WTC11 (cell line): ENCODE measurements around the gene COQ6. TPM values are rescaled to one million over a fixed set of nuclear protein-coding genes. Genes with fewer than 3 reads are reported as not detected.
A peak's percentile ranks its signal among the peaks of the same experiment; 100 is the strongest.

Experiments used
- ATAC-seq: fragments of 200-7000 bp; cut with Tn5 transposase; 2 replicates; pipeline ENCODE4 v1.10.0; 2021; ENCODE audit warnings: mild to moderate bottlenecking, moderate library complexity
- CTCF ChIA-PET: fragments of 300-600 bp; sonication (Branson Sonifier 250); formaldehyde crosslinking; loops from one replicate; lab custom pipeline; 2021; ENCODE audit warnings: antibody characterized with exemption; lab: Charles Lee
- POLR2A ChIA-PET: fragments of 350-600 bp; sonication (Branson Sonifier 250); formaldehyde crosslinking; loops from one replicate; lab custom pipeline; 2021; ENCODE audit warnings: antibody characterized with exemption; lab: Charles Lee
- DNase-seq: peaks from one replicate; pipeline ENCODE4 v3.0.0; 2021; ENCODE audit warnings: low spot score
- H3K27ac Mint-ChIP-seq: 2 replicates; pipeline ENCODE4 v1.8.0; 2021; ENCODE audit warnings: mixed read lengths
- H3K27me3 Mint-ChIP-seq: 2 replicates; pipeline ENCODE4 v1.8.0; 2021; ENCODE audit warnings: low read depth, mild to moderate bottlenecking, moderate library complexity, mixed read lengths
- H3K36me3 Mint-ChIP-seq: 2 replicates; pipeline ENCODE4 v1.8.0; 2021; ENCODE audit warnings: mixed read lengths
- H3K4me1 Mint-ChIP-seq: 2 replicates; pipeline ENCODE4 v1.8.0; 2022; ENCODE audit warnings: mixed read lengths
- H3K4me3 Mint-ChIP-seq: 2 replicates; pipeline ENCODE4 v1.8.0; 2021; ENCODE audit warnings: mild to moderate bottlenecking, moderate library complexity, mixed read lengths
- H3K9me3 Mint-ChIP-seq: 2 replicates; pipeline ENCODE4 v1.8.0; 2021; ENCODE audit warnings: mixed read lengths
- ARID4B ChIP-seq: sonication (generic); formaldehyde crosslinking; IDR thresholded peaks from 2 replicates; pipeline ENCODE4 v1.8.0; 2023; ENCODE audit warnings: missing genetic modification reagents, mild to moderate bottlenecking, borderline replicate concordance
- ATF3 ChIP-seq: sonication (generic); formaldehyde crosslinking; conservative IDR thresholded peaks from 2 replicates; pipeline ENCODE4 v1.8.1; 2022; ENCODE audit warnings: mild to moderate bottlenecking, missing genetic modification reagents
- ESRRA ChIP-seq: sonication (generic); formaldehyde crosslinking; IDR thresholded peaks from 2 replicates; pipeline ENCODE4 v1.8.1; 2022; ENCODE audit warnings: mild to moderate bottlenecking, missing genetic modification reagents, borderline replicate concordance
- GRHL2 ChIP-seq: fragments of 250-450 bp; sonication (Bioruptor Pico); IDR thresholded peaks from 2 replicates; pipeline ENCODE4 v1.8.0; 2022; ENCODE audit warnings: mild to moderate bottlenecking, moderate library complexity; ENCODE audit not compliant: insufficient replicate concordance, severe bottlenecking
- MAX ChIP-seq: sonication (generic); formaldehyde crosslinking; IDR thresholded peaks from 2 replicates; pipeline ENCODE4 v1.8.0; 2022; ENCODE audit warnings: mild to moderate bottlenecking, missing genetic modification reagents
- NR1H2 ChIP-seq: sonication (generic); formaldehyde crosslinking; IDR thresholded peaks from 2 replicates; pipeline ENCODE4 v1.9.0; 2021; ENCODE audit warnings: mild to moderate bottlenecking, moderate library complexity, missing genetic modification reagents
- PRDM15 ChIP-seq: sonication (generic); formaldehyde crosslinking; IDR thresholded peaks from 2 replicates; pipeline ENCODE4 v1.8.0; 2022; ENCODE audit warnings: missing genetic modification reagents
- SMAD4 ChIP-seq: sonication (generic); formaldehyde crosslinking; IDR thresholded peaks from 2 replicates; pipeline ENCODE4 v1.8.0; 2022; ENCODE audit warnings: mild to moderate bottlenecking, missing genetic modification reagents
- TCF7 ChIP-seq: sonication (generic); formaldehyde crosslinking; IDR thresholded peaks from 2 replicates; pipeline ENCODE4 v1.8.0; 2022; ENCODE audit warnings: mild to moderate bottlenecking, low read depth, missing genetic modification reagents, moderate library complexity
- TEAD4 ChIP-seq: sonication (generic); formaldehyde crosslinking; IDR thresholded peaks from 2 replicates; pipeline ENCODE4 v1.8.0; 2022; ENCODE audit warnings: mild to moderate bottlenecking, missing genetic modification reagents
- ZNF232 ChIP-seq: sonication (generic); formaldehyde crosslinking; IDR thresholded peaks from 2 replicates; pipeline ENCODE4 v1.8.0; 2022; ENCODE audit warnings: mild to moderate bottlenecking, missing genetic modification reagents
- ZNF396 ChIP-seq: fragments of 250-450 bp; sonication (Bioruptor Pico); IDR thresholded peaks from 2 replicates; pipeline ENCODE4 v1.8.0; 2021; ENCODE audit warnings: mild to moderate bottlenecking, moderate library complexity, borderline replicate concordance
- ZNF425 ChIP-seq: fragments of 250-450 bp; sonication (Bioruptor Pico); conservative IDR thresholded peaks from 2 replicates; pipeline ENCODE4 v1.9.0; 2021; ENCODE audit warnings: mild to moderate bottlenecking
- ZNF512 ChIP-seq: sonication (generic); formaldehyde crosslinking; IDR thresholded peaks from 2 replicates; pipeline ENCODE4 v1.8.1; 2022; ENCODE audit warnings: missing genetic modification reagents, borderline replicate concordance
- ZNF532 ChIP-seq: fragments of 250-450 bp; sonication (Bioruptor Pico); IDR thresholded peaks from 2 replicates; pipeline ENCODE4 v1.9.0; 2021; ENCODE audit warnings: mild to moderate bottlenecking, borderline replicate concordance
- ZSCAN18 ChIP-seq: fragments of 250-450 bp; sonication (Bioruptor Pico); IDR thresholded peaks from 2 replicates; pipeline ENCODE4 v2.1.2; 2022; ENCODE audit warnings: mild to moderate bottlenecking, moderate library complexity
- total RNA-seq: library from RNA; stranded (reverse); gene quantifications from 3 replicates; pipeline ENCODE4 v1.2.3, GENCODE V29; 2021

COQ6 gene
- total RNA-seq, 1 experiment from 2014 or later = 10.4 TPM

- TF ChIP-seq ZNF532 (CRISPR knock-in tag) = no peak
- TF ChIP-seq ZNF425 (CRISPR knock-in tag) = no peak
- no peak for TF ChIP-seq TEAD4 (CRISPR knock-in tag)
- TF ChIP-seq GRHL2 (CRISPR knock-in tag) = no peak
- TF ChIP-seq TCF7 (CRISPR knock-in tag) = no peak
- TF ChIP-seq ARID4B (CRISPR knock-in tag) = no peak
- no peak for TF ChIP-seq ESRRA (CRISPR knock-in tag)
- TF ChIP-seq ATF3 (CRISPR knock-in tag) = no peak
These were observed 13.1 kb upstream of the COQ6 start (continued) for GRCh38 chr14:73937012-73937411.

GRCh38 chr14:73942180-73942579 lies 7.9 kb upstream of the COQ6 start:
- ChIA-PET POLR2A (no interaction called here), CTCF (no interaction called here)
- Mint-ChIP-seq H3K9me3 (no peaks in the 10 kb centered on the region), H3K27ac (no peak overlapping the region), H3K27me3 (0 out of 2 replicates have a peak, but pooled peaks cover 9% of the 10 kb centered on the region), H3K4me3 (no peak overlapping the region), H3K36me3 (no peaks in the 10 kb centered on the region), H3K4me1 (no peaks in the 10 kb centered on the region)
- ATAC-seq (0 out of 2 replicates have a peak, but pooled peaks have one; percentile 30), DNase-seq (no peak)
- TF ChIP-seq ZSCAN18 (CRISPR knock-in tag) (no peak), NR1H2 (CRISPR knock-in tag) (no peak), ZNF232 (no peak), TEAD4 (CRISPR knock-in tag) (no peak), SMAD4 (CRISPR knock-in tag) (no peak), PRDM15 (no peak), ZNF396 (CRISPR knock-in tag) (no peak), MAX (no peak), ZNF512 (no peak)
